ENCODE data around the gene CATSPERE. TPM values are rescaled to one million over a fixed set of nuclear protein-coding genes. Genes with fewer than 3 reads are reported as not detected.

Gene CATSPERE
- total and polyA plus RNA-seq, 10 of the 15 experiments (the other 5 are each of a cell fraction or from before 2014, with no cell fraction given), result 0.04 to 0.24 (median 0.17) TPM; not detected in 3

DNA sequence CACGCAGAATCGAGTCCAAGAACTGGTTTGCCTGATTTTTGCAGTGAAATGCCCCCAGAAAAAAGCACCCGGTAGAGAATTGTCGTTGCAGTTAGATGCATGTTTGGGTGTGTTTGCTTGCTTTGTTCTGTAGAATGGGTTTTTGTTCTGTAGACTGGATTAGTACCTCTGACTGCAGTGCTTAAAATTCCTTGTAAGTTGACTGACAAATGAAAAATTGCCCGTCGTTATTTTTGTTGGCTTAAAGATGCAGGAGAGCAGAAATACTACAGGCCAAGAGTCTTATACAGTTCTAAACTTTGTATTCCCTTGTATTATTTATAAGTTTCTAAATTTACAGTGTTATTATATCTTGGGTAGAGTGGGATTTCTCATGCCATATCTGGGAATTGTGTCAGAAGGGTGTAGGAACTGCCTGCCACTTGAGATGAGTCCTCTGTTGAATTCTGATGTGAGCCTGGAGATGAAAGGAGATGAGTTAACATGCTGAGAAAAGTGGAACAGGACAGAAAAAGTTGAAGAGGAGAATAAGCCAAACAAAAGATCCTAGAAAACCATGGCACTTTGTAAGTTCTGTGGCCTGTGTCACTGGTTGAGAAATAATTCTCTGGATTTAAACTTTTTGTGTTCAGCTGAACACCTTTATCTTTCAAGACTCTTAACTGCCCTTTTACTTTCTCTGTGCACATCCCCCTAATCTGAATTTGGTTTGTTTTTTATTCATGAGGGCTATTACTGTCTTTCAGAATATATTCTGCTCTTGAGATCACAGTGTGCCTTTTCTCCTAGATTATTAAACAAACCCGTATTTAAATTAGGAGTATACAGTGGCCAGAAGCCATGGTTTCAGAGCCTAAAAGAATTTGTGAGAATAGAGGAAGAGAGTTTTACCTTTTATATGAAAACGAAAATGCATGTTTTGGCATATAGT lies 193.3 kb downstream of the CATSPERE start (continued):
- TF ChIP-seq, protein P1, sequence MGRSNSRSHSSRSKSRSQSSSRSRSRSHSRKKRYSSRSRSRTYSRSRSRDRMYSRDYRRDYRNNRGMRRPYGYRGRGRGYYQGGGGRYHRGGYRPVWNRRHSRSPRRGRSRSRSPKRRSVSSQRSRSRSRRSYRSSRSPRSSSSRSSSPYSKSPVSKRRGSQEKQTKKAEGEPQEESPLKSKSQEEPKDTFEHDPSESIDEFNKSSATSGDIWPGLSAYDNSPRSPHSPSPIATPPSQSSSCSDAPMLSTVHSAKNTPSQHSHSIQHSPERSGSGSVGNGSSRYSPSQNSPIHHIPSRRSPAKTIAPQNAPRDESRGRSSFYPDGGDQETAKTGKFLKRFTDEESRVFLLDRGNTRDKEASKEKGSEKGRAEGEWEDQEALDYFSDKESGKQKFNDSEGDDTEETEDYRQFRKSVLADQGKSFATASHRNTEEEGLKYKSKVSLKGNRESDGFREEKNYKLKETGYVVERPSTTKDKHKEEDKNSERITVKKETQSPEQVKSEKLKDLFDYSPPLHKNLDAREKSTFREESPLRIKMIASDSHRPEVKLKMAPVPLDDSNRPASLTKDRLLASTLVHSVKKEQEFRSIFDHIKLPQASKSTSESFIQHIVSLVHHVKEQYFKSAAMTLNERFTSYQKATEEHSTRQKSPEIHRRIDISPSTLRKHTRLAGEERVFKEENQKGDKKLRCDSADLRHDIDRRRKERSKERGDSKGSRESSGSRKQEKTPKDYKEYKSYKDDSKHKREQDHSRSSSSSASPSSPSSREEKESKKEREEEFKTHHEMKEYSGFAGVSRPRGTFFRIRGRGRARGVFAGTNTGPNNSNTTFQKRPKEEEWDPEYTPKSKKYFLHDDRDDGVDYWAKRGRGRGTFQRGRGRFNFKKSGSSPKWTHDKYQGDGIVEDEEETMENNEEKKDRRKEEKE (IDR thresholded peaks at IDR 0.05), result no peak
- TF ChIP-seq, protein P2, sequence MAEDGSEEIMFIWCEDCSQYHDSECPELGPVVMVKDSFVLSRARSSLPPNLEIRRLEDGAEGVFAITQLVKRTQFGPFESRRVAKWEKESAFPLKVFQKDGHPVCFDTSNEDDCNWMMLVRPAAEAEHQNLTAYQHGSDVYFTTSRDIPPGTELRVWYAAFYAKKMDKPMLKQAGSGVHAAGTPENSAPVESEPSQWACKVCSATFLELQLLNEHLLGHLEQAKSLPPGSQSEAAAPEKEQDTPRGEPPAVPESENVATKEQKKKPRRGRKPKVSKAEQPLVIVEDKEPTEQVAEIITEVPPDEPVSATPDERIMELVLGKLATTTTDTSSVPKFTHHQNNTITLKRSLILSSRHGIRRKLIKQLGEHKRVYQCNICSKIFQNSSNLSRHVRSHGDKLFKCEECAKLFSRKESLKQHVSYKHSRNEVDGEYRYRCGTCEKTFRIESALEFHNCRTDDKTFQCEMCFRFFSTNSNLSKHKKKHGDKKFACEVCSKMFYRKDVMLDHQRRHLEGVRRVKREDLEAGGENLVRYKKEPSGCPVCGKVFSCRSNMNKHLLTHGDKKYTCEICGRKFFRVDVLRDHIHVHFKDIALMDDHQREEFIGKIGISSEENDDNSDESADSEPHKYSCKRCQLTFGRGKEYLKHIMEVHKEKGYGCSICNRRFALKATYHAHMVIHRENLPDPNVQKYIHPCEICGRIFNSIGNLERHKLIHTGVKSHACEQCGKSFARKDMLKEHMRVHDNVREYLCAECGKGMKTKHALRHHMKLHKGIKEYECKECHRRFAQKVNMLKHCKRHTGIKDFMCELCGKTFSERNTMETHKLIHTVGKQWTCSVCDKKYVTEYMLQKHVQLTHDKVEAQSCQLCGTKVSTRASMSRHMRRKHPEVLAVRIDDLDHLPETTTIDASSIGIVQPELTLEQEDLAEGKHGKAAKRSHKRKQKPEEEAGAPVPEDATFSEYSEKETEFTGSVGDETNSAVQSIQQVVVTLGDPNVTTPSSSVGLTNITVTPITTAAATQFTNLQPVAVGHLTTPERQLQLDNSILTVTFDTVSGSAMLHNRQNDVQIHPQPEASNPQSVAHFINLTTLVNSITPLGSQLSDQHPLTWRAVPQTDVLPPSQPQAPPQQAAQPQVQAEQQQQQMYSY (CRISPR knock-in tag; IDR thresholded peaks at IDR 0.05), result no peak

All from GM12878 (cell line).